GM19372 (cell line): ENCODE measurements around the gene TXNRD1.

ENCODE experiments used
- ATAC-seq: cut with Tn5 transposase; IDR thresholded peaks from one replicate; pipeline ENCODE4 v1.9.1; 2021; ENCODE audit warnings: mild to moderate bottlenecking, low read depth, moderate library complexity; ENCODE audit not compliant: unreplicated experiment

Gene TXNRD1

DNA sequence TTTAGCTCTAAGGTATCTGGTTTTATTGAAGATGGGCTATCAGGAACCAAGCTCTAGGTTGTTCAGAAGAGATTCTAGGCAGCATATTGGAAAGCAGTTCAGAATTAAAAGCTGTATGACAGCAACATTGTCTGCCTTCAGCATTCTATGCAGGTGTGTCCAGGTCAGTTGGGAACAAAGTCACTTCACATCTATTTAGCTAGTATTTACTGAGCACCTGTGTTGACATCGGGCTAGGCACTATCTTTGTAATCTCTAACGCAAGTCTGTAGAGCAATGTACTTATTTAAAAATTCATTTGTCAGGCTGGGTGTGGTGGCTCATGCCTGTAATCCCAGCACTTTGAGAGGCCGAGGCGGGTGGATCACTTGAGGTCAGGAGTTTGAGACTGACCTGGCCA lies 81.1 kb downstream of the TXNRD1 start:
- no peak for ATAC-seq

DNA sequence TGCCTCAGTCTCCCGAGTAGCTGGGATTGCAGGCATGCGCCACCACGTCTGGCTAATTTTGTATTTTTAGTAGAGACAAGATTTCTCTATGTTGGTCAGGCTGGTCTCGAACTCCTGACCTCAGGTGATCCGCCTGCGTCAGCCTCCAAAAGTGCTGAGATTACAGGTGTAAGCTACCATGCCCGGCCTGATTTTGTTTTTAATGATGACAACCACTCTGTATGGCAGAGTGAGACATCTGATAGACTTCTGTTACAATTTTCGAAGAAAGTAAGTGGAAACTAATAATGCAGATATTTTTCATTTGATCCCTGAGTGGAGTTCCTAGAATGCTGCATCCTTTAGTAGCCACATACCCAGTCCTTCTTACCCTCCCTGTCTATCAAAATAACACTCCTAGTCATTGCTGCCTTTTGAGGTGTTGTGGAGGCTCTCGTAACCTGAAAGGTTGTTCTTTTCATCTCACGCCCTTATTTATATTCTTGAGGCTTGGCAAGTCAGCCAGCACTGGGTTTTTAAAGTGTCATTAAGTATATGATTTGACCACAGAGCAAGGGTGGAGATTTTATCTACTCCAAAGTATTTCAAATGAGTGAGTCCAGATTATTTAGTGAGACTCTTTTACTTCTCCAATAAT lies 82.0 kb downstream of the TXNRD1 start:
- no peak for ATAC-seq

DNA sequence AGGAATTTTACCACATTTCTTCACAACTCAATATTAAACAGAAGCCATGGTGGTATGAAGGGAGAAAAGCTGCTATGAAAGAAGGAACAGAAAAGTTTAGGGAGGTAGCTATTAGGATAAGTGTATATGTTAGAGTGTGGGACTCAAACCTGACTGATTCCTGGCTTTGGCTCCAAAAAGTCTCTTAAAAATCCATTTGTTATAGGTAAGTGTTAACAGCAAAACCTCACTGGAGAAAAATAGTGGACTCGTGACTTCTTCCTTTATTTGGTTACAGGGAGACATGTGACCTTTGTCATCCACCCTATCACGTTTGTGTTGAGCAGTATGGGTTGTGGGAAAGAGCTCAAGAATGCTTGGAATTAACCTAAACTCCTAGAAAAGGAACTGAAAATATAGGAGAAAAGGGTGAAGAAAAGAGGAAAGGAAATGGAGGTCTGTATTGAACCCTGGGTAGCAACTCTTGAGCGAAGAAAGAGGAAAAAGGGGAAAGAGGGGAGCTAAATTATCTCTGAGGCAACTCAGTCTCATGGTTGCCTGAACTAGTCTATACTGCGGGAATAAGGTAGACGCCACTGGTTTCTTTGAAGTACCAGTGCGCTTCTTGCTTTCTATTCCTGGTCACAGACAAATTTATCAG lies 84.4 kb downstream of the TXNRD1 start:
- ATAC-seq = no peak

DNA sequence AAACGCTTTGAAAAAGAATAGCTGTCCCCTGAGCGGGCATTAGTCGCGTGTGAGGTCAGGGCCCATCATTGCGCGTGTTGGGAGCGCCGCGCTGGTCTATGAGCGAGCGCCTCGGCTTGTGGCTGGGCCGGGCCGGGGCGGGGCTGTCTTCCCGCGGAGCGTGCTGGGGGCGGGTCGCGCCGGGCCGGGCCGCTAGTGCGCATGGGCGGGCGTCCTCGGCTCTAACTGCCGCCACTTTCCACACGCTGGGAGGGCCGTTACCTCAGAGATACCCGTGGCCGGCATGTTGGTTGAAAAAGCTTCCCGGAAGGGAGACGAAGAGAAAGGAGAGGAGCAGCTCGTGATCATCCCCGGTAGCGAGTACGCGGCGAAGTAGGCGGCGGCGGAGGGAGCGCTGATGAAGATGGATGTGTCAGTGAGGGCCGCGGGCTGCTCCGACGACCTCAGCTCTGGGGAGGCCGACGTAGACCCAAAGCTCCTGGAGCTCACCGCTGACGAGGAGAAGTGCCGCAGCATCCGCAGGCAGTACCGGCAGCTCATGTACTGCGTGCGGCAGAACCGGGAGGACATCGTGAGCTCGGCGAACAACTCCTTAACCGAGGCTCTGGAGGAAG lies 88.1 kb downstream of the TXNRD1 start, which contains the start of gene EID3:
Gene EID3, plus strand, starts transcription at position 202 of the 614 bp plus-strand sequence. Its CDS starts 196 bp downstream, at position 398.
- peak; percentile 89 for ATAC-seq

DNA sequence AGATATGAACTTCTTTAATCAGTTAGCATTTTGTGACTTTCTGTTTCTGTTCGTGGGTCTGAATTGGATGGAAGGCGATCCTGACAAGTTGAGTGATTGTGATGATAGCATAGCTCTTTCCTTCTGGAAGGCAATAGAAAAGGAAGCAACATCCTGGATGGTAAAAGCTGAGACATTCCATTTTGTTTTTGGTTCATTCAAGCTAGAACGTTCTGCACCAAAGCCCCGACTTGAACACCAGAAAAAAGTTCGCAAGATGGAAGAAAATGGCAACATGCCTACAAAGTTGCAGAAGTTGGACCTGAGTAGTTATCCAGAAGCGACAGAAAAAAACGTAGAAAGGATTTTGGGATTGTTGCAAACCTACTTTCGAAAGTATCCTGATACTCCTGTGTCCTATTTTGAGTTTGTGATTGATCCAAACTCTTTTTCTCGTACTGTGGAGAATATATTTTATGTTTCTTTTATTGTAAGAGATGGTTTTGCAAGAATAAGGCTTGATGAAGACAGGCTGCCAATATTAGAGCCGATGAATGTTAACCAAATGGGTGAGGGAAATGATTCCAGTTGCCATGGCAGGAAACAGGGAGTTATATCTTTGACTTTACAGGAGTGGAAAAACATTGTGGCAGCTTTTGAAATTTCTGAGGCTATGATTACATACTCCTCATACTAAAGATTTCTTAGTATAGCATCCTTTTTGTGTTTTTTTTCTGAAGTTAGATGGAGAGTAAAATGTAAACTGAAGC lies 88.9 kb downstream of the TXNRD1 start:
- no peak for ATAC-seq

DNA sequence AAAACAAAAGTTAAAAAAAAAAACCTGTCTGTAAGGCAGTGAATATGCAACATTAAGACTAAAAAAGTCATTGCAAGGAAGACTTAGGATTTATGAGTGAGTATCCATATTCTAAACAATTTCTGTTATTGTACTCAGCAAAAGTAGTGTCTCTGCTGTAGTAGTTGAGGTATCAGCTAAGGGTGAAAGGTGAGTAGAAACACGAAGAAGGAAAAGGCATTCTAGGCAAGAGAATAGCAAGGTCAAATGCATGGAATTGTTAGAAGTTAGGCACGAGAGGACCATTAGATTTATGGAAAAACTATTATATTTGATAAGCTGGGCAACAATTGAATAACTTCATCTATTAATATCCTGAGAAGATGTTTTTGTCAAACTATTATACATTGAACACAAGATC lies 89.8 kb downstream of the TXNRD1 start:
- ATAC-seq = no peak

DNA sequence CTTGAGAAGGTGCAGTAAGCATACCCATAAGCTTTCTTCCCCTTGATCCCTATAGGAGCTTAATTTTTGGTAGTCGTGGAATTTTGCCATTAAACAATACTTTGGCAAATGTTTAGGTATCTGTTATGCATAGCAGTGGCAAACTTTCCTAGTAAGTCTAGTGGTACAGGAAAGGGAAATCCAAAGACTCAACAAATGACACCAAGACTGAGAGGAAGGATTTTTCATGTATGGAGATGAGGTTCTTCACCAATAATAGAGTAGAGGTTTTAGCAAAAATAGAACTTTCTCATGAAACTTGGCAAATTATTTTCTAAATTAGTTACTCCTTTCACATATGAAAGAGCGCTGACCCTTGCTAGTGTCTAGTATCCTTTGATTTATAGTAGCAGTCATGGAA lies 90.8 kb downstream of the TXNRD1 start:
- no peak for ATAC-seq

DNA sequence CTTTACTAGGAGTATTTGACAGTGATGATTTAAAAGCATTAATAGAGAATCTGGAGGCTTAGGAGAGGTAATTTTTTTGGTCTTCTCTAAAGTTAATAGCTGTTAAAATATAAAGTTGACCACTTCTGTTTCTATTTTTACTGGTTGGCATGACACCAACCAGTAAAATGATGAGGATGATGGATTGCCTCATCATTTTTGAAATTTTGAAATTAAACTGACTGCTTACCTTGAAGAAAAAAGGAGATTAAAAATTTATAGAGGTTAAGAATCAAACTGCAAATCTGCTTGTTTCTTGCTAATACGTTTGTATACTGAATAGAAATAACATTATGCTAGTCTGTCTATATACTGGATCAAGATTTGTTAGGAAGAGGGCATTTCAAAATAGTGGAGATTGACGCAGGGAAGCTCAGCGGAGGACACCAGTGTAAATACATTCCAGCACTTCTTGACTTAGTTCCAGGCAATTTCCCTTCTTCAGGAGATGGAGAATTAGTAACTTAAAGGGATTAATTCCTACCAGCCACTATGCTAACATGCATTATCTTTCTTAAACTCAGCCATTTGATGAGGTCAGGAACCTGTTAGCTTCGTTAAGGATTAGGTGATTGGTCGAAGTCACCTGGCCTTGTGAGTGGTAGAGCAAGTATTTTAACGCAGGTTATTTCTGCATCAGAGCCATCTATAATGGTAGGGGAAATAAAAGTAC lies 91.5 kb downstream of the TXNRD1 start:
- ATAC-seq = no peak

DNA sequence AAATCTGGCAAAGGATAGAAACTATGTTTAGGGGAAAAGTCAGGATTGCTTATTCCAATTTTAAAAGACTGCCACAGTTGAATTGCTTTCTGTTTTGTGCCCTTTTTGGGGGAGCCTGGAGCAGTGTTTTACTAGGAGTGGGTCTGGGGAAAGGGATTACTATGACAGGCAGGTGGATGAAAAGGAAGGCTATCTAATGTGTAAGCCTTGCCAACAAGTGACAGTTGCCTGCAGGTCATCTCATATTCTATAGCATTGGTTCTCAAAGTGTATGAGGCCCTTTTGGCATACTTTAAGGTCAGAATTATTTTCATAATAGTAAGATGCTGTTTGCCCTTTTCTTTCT lies 92.0 kb downstream of the TXNRD1 start:
- no peak for ATAC-seq

DNA sequence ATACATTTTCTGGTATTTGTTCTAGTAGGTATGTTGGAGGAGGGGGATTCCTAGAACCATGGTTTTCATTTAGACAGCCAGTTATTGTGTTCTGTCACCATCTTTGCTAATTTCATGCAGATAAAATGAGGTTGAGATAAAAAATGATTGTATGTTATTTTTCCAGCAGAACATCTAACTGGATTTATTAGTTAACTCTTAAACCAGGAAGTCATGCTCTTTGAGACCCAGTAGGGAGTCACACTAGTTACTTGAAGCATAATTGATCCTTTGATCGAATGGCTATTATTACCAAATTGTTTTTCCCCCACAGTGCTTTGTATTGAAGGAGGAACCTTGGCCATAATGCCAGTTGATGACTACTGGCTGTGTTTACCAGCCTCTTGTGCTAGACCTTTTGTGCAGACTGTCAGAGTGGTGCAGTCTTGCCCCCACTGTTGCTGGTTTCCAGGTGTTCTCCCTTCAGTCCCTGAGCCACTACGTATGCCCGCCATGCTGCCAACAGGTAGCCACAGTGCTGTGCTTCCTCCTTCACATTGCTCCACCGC lies 93.9 kb downstream of the TXNRD1 start:
- ATAC-seq = no peak

DNA sequence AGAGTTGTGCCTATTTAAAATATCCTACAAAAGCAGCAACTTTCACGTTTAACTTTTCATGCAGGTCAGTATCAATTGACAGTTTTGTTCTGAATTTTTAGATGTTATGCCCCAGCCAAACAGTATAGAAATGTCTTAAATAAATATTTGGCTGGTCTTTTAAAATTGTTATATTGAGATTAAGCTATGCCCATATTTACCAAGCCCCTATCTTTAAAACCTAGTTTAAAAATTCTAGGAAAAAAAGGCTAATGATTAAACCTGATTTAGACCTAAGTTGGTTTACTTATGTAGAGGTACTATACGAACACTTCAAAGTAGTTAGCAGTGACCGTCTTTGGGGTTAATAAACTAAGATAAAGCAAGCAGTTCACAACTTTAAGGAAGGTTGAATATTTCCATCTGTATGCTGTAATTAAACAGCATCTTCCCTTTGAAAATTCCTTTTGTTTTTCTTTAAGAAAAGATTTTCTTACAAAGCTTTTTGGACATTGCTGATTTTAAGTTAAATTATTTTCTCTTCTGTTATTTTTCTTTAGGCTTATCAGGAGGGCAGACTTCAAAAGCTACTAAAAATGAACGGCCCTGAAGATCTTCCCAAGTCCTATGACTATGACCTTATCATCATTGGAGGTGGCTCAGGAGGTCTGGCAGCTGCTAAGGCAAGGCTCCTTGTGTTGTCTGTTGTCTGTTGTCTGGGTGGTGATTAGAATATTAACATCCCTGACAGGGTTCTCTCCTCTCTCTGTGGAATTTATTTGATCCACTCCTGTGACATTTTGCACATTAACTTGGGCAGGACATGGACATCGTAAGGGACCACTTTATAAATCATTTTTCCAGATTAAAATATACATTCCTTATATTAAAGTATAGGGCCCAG lies 95.4 kb downstream of the TXNRD1 start:
- no peak for ATAC-seq

DNA sequence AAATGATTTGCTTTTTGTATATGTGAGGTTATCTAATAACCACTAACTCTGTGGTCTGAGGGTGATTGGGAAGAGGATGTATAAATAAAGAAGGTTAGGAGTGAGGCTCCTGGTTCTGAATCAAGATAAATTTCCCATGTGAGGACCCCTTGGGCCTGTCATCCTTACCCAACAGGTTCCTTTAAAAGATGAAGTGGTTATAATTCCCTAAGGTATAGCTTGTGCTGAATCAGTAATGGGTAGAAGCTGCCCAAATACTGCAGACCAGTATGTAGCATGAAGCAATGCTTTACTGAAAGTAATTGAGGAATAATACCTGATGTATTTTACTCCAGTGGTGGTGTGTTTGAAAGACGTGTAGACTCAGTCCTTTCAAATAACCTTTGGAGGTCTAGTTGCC lies 96.6 kb downstream of the TXNRD1 start:
- ATAC-seq = no peak

DNA sequence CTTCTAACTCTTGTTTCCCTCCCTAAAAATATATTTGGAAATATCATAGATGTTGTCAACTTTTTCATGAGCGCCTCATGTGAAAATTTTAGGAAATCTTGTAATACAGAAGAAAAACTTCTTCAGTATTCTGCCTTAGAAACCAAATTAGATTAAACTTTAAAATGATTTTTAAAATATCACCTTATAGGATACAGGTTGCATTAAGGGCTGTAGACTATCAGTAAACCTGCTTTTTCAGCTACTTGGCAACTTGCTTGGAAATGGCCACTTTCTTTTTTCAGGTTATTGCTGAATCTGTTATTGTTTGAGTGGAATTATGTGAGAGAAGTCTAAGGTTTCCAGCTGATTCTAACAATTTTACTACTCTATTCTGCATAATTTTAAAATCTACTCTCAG lies 97.1 kb downstream of the TXNRD1 start:
- ATAC-seq = no peak

DNA sequence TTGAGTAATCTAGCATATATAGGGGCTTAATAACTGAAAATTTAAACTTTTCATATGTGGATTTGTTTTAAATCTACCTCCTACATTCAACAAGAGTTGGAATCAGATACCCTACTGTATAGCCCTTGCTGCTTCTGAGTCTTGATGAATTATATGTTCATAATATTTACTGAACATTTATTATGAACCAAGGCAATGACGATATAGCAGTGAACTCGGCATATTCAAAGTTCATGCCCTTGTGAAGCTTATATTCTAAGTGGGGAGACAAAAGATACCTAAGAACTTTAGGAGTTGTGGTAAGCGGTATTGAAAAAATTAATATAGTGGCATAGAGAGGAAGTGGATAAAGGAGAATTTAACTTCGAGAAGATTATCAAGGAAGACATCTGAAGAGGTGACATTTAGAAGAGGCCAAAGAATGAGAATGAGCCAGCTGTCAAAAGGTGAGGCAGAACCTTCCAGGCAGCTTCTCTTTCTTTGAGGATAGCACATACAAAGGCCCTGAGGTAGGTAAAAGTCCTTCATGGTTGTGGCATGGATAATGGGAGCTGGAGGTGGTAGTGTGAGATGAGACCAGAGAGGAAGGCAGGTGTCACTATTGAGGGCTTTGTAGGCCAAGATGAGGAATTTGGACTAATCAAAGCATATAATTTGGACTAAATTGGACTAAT lies 98.1 kb downstream of the TXNRD1 start:
- ATAC-seq = no peak

DNA sequence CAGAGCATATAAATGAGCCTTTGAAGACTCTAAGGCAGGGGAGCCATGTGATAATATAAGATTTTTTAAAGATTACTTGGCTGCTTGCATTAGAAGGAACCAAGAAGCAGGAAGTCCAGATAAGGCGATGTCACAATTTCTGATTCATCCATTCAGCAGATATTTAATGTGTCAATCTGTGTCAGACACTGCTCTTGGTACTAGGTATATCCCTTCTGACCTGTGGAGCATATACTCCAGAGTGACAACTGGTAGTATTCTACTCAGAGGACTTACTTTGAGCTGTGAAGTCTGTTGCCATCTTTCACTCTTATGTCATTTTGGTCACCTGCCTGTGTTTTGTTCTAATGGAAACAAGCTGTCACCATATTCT lies 98.6 kb downstream of the TXNRD1 start:
- no peak for ATAC-seq

DNA sequence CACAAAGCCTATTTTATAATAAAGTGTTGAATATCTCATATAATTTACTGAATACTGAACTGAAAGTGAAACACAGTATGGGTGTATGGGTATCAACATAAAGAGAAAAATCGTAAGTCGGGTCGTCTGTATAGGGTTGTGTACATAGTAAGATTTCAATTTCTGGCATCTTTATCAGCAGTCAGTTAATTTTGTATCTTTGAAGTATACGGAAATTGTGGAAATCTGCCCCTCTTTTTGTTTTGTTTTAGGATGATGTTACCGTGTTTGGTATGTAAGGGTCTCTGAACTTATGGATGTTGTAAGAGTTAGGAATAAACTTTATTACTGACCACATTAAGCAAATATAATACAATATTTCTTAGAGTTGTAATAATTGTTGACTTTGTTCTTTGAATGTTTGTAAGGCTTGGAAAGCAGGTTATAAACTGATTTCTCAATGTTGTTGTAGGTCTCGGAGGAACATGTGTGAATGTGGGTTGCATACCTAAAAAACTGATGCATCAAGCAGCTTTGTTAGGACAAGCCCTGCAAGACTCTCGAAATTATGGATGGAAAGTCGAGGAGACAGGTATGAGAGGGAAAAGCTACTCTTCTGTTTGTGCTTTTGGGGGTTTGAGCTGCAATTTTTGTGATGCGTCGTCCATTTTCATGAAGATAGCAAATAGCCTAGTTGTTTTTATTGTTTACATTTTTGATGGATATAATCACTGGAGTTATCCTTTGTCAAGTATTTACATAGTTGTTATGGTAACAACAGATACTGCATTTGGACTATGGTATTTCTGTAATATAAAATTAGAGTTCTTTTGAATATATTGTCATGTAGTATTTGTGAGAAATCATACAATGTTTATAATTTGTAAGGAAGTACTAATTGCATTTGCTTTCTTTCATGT lies 100.0 kb downstream of the TXNRD1 start:
- no peak for ATAC-seq

DNA sequence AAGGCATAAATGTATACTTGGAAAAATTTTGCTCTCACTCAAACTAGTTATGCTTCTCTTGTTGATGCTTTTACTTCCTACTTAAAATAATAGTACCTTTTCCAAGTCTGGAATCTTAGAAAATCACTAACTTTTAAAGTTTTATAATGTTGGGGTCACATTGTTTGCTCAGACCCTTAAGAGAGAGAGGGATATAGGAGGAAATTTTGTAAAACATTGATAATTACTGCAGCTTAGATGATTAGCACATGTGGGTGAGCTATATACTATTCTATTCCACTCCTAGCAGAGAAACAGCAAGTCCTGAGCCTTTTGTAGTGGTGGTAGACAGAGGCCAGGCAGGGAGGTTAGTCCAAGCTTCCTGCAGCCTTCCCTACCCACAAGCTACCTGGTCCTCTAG lies 101.4 kb downstream of the TXNRD1 start:
- no peak for ATAC-seq
